SJSA1 (cell line): Measurements from ENCODE around the gene SPDEF. TPM values are rescaled to one million over a fixed set of nuclear protein-coding genes. Genes with fewer than 3 reads are reported as not detected.

Experiments
- DNase-seq, 2 experiments: peaks; one replicate each; pipeline ENCODE4 v3.0.0-alpha.2; 2015 to 2020; ENCODE audit warnings: low spot score in 2 of 2, low read depth in 1 of 2
- H3K27ac ChIP-seq: fragments of 250-450 bp; sonication (Bioruptor Pico); 2 replicates; pipeline ENCODE4 v1.5.1; 2020; ENCODE audit warnings: mild to moderate bottlenecking, moderate library complexity
- H3K27me3 ChIP-seq: fragments of 250-450 bp; sonication (Bioruptor Pico); replicated peaks from 2 replicates; pipeline ENCODE4 v1.5.1; 2020; ENCODE audit warnings: mild to moderate bottlenecking, moderate library complexity
- H3K36me3 ChIP-seq: fragments of 250-450 bp; sonication (Bioruptor Pico); 2 replicates; pipeline ENCODE4 v1.5.1; 2020; ENCODE audit warnings: mild to moderate bottlenecking
- H3K4me1 ChIP-seq: fragments of 250-450 bp; sonication (Bioruptor Pico); replicated peaks from 2 replicates; pipeline ENCODE4 v1.6.1; 2021; ENCODE audit warnings: mild to moderate bottlenecking
- H3K4me3 ChIP-seq: fragments of 250-450 bp; sonication (Bioruptor Pico); 2 replicates; pipeline ENCODE4 v1.5.1; 2020; ENCODE audit warnings: mild to moderate bottlenecking
- H3K9me3 ChIP-seq: fragments of 250-450 bp; sonication (Bioruptor Pico); replicated peaks from 2 replicates; pipeline ENCODE4 v1.5.1; 2020; ENCODE audit warnings: mild to moderate bottlenecking
- total RNA-seq: library from RNA; depleted of rRNA; stranded (reverse); fragments of >200 nt; shearing (Covaris generic); gene quantifications from 2 replicates; pipeline ENCODE4 v1.2.3, GENCODE V29; 2014

SPDEF gene
- total RNA-seq, 1 experiment from 2014 or later = not detected

- H3K36me3 ChIP-seq = no peaks in the 10 kb centered on the region
- H3K27ac ChIP-seq = no peak overlapping the region
- no peaks in the 10 kb centered on the region for H3K9me3 ChIP-seq
- H3K4me1 ChIP-seq = peaks cover 6% of the 10 kb centered on the region; the same call in 1 of the 2 replicates
- DNase-seq = no peak
- H3K27me3 ChIP-seq = no peaks in the 10 kb centered on the region
- no peak overlapping the region for H3K4me3 ChIP-seq
These were observed 8.1 kb upstream of the SPDEF start for GRCh38 chr6:34564181-34564580.

- H3K27ac ChIP-seq = no peak overlapping the region
- H3K36me3 ChIP-seq = no peaks in the 10 kb centered on the region
- H3K27me3 ChIP-seq = no peaks in the 10 kb centered on the region
- no peak for DNase-seq
- H3K9me3 ChIP-seq = no peaks in the 10 kb centered on the region
- H3K4me3 ChIP-seq = no peak overlapping the region
- H3K4me1 ChIP-seq = peaks cover 5% of the 10 kb centered on the region; the same call in 1 of the 2 replicates
These were observed 7.4 kb upstream of the SPDEF start for GRCh38 chr6:34563513-34563870.

DNA sequence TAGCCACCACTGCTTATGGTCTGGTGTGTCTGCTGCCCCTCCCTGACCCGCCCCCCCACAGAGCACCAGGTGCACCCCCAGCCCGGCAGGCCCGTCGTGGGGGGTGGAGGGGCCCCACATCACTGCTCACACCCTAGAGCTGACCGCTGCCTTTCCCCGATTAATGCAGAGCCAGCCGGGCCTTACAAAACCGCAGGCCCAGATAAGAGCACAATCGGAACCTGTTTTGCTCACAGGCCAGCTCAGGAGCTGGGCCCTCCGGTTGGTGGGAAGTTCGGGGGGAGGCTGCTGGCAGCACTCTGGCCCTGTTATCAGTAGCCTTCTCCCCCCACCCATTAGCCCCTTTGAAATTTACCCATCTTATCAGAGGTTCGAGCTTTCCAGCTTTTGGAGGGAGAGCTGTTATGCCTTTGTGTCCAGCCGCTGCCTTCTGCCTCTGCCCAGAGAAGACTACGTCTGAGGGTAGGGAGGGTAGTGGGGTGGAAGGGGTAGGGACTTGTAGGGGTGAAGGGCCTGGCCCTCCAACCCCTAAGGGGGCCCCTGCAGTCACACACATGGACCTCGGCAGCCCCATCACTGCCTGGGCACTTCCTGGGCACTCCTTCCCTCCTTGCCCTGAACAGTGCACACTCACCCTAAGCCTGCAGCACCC lies 6.9 kb upstream of the SPDEF start:
- Histone ChIP-seq H3K36me3 (no peaks in the 10 kb centered on the region), H3K9me3 (no peaks in the 10 kb centered on the region), H3K4me3 (no peak overlapping the region), H3K27me3 (no peaks in the 10 kb centered on the region), H3K27ac (no peak overlapping the region), H3K4me1 (peaks cover under 1% of the 10 kb centered on the region; the same call in 1 of the 2 replicates)
- no peak for DNase-seq

DNA sequence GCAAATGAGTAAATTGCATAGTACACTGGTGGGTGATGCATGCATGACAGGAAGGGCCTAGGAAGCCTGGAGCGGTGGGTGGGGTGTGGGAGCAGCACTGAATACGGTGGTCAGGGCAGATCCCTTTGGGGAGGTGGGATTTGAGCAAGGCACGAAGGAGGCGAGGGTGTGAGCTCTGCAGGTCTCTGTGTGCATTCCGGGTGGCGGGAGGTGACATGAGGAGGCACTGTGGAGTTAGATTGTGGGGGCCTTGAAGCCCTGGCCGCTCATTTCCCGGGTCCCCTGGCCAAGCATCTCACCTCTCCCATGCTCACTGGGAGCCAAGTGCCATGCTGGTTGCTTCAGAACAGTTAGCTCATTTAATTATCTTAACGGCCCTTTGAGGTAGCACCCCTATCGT lies 6.2 kb upstream of the SPDEF start:
- no peak for DNase-seq
- Histone ChIP-seq H3K9me3 (no peaks in the 10 kb centered on the region), H3K27me3 (no peaks in the 10 kb centered on the region), H3K27ac (no peak overlapping the region), H3K4me3 (no peak overlapping the region), H3K4me1 (no peaks in the 10 kb centered on the region), H3K36me3 (no peaks in the 10 kb centered on the region)

GRCh38 chr6:34561227-34561530 lies 5.0 kb upstream of the SPDEF start:
- H3K36me3 ChIP-seq = no peaks in the 10 kb centered on the region
- DNase-seq = no peak
- no peaks in the 10 kb centered on the region for H3K27me3 ChIP-seq
- no peaks in the 10 kb centered on the region for H3K9me3 ChIP-seq
- H3K4me3 ChIP-seq = no peak overlapping the region
- H3K4me1 ChIP-seq = no peaks in the 10 kb centered on the region
- H3K27ac ChIP-seq = no peak overlapping the region

DNA sequence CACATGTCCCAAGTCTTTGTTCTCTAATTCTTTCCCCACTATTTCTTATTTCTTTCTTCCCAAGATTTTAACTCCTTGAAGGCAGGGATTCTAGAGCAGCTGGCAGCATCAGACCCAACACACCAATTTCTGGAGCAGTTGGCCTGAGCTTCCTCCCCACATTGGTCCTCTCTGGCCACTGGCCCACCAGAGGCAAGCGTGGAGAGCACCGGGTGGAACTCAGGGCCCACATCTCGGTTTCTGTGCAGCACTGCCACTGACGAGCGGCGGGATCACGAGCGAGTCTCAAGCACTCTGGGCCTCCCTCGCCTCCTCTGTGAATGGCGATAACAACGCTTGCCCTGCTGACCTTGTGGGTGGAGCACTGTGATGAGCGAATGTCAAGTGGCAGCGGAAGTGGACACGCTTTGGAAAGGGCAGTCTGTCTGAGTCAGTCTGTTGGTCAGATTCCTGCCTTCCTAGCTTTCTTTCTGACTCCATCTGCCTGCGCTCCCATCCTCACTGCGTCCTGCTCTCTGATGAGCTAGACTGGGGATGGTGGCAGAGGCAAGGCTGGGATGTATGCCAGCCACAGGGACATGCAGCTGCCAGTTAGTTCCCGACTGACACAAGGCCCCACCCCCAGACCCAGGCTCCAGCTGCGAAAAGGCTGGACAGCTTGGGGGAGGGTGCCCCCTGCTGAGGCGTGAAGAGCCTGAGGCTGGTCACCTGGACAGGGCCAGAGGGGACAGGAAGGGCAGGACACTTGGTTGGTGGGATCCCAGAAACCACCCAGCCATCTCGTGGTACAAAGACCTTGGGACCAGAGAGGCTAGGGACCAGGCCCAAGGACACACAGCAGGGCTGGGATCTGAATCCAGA lies 4.5 kb upstream of the SPDEF start:
- no peak overlapping the region for H3K27ac ChIP-seq
- H3K4me1 ChIP-seq = no peaks in the 10 kb centered on the region
- no peaks in the 10 kb centered on the region for H3K27me3 ChIP-seq
- H3K9me3 ChIP-seq = no peaks in the 10 kb centered on the region
- H3K4me3 ChIP-seq = no peak overlapping the region
- no peaks in the 10 kb centered on the region for H3K36me3 ChIP-seq
- DNase-seq = no peak

GRCh38 chr6:34559651-34560365 lies 3.7 kb upstream of the SPDEF start:
- no peak for DNase-seq
- no peaks in the 10 kb centered on the region for H3K4me1 ChIP-seq

GRCh38 chr6:34558172-34558714 lies 2.1 kb upstream of the SPDEF start:
- DNase-seq = no peak
- Histone ChIP-seq H3K27me3 (no peaks in the 10 kb centered on the region), H3K36me3 (no peaks in the 10 kb centered on the region), H3K27ac (no peak overlapping the region), H3K4me3 (no peak overlapping the region), H3K9me3 (no peaks in the 10 kb centered on the region), H3K4me1 (no peaks in the 10 kb centered on the region)

More at GRCh38 chr6:34559651-34560365, 3.7 kb upstream of the SPDEF start:
- Histone ChIP-seq H3K9me3 (no peaks in the 10 kb centered on the region), H3K4me3 (no peak overlapping the region), H3K27ac (no peak overlapping the region), H3K36me3 (no peaks in the 10 kb centered on the region), H3K27me3 (no peaks in the 10 kb centered on the region)

- no peak for DNase-seq
- H3K9me3 ChIP-seq = no peaks in the 10 kb centered on the region
- H3K4me3 ChIP-seq = no peak overlapping the region
- H3K36me3 ChIP-seq = no peaks in the 10 kb centered on the region
- H3K4me1 ChIP-seq = no peaks in the 10 kb centered on the region
- no peak overlapping the region for H3K27ac ChIP-seq
- H3K27me3 ChIP-seq = no peaks in the 10 kb centered on the region
These were observed 1.1 kb upstream of the SPDEF start for GRCh38 chr6:34557228-34557627.

DNA sequence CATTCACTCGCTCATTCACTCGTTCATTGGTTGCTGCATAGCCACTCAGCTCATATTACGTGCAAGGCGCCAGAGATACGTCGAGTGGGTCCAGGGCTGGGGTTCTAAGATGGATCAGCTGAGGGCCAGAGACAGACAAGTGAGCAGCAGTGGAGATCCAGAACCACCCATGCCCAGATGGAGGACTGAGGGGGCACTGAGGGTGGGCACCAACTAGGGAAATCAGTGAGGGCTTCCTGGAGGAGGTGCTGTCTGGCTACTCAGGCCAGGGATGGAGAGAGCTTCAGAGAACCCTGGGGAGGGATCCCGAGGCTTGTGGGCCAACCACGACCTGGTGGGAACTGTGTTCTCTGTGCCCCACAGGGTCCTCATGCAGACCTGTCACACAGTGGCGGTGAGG lies 364 bp upstream of the SPDEF start:
- no peaks in the 10 kb centered on the region for H3K27me3 ChIP-seq
- no peak for DNase-seq
- H3K36me3 ChIP-seq = no peaks in the 10 kb centered on the region
- H3K27ac ChIP-seq = no peak overlapping the region
- no peaks in the 10 kb centered on the region for H3K4me1 ChIP-seq
- no peak overlapping the region for H3K4me3 ChIP-seq
- H3K9me3 ChIP-seq = no peaks in the 10 kb centered on the region

GRCh38 chr6:34555328-34555727 lies 801 bp downstream of the SPDEF start:
- H3K36me3 ChIP-seq = no peaks in the 10 kb centered on the region
- no peaks in the 10 kb centered on the region for H3K4me1 ChIP-seq
- no peak overlapping the region for H3K4me3 ChIP-seq
- no peaks in the 10 kb centered on the region for H3K27me3 ChIP-seq
- no peaks in the 10 kb centered on the region for H3K9me3 ChIP-seq
- H3K27ac ChIP-seq = no peak overlapping the region
- no peak for DNase-seq

DNA sequence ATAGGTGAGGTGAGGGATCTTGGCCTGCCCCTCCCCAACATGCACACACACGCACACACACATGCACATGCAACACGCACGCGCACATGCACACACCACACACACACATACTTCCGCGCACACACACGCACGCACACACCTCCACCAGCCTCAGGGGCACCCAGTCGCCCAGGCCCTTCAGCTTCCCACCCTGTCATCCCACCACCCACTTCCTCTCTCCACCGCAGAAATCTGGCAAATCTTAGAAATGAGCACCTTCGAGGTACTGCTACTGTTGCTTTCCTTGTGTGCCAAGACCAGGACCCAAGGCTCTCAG lies 1.2 kb downstream of the SPDEF start:
- no peak for DNase-seq
- Histone ChIP-seq H3K4me3 (no peak overlapping the region), H3K36me3 (no peaks in the 10 kb centered on the region), H3K27me3 (no peaks in the 10 kb centered on the region), H3K27ac (no peak overlapping the region), H3K4me1 (no peaks in the 10 kb centered on the region), H3K9me3 (no peaks in the 10 kb centered on the region)

GRCh38 chr6:34554291-34555006 lies 1.7 kb downstream of the SPDEF start:
- Histone ChIP-seq H3K27ac (no peak overlapping the region), H3K4me3 (no peak overlapping the region), H3K9me3 (no peaks in the 10 kb centered on the region), H3K36me3 (no peaks in the 10 kb centered on the region), H3K4me1 (no peaks in the 10 kb centered on the region), H3K27me3 (no peaks in the 10 kb centered on the region)
- no peak for DNase-seq
